Mesenchymal stem cell (in vitro differentiated cells and primary cell): ENCODE measurements around the gene ZNF165. TPM values are rescaled to one million over a fixed set of nuclear protein-coding genes. Genes with fewer than 3 reads are reported as not detected.
"Not testable (repeated sequence)": the region's sequence is repeated elsewhere in the genome, so short reads cannot be mapped to it uniquely, and the experiment has no call there.

Experiments
- DNase-seq: peaks from one replicate; pipeline ENCODE4 v3.0.0-alpha.2; 2013
- H2AFZ ChIP-seq: one replicate; pipeline ENCODE4 v1.6.1; 2013; ENCODE audit warnings: low read depth, mild to moderate bottlenecking, control low read depth, inconsistent platforms, low read length, moderate library complexity
- H2AK5ac ChIP-seq: 2 replicates; pipeline ENCODE4 v1.6.1; 2013; ENCODE audit warnings: low read length, moderate library complexity, mild to moderate bottlenecking, inconsistent platforms; ENCODE audit not compliant: severe bottlenecking
- H2BK120ac ChIP-seq: one replicate; pipeline ENCODE4 v1.6.1; 2013; ENCODE audit warnings: low read depth, mild to moderate bottlenecking, inconsistent platforms, low read length, moderate library complexity
- H2BK12ac ChIP-seq, 2 experiments: one replicate each; pipeline ENCODE4 v1.6.1; 2013; ENCODE audit warnings: inconsistent platforms in 2 of 2, low read length in 2 of 2, mild to moderate bottlenecking in 2 of 2, moderate library complexity in 2 of 2, control low read depth in 1 of 2
- H2BK15ac ChIP-seq: one replicate; pipeline ENCODE4 v1.6.1; 2013; ENCODE audit warnings: mild to moderate bottlenecking, low read depth, inconsistent platforms; ENCODE audit not compliant: poor library complexity, severe bottlenecking
- H2BK5ac ChIP-seq: 2 replicates; pipeline ENCODE4 v1.6.1; 2013; ENCODE audit warnings: low read depth, mild to moderate bottlenecking, low read length, control low read depth, inconsistent platforms; ENCODE audit not compliant: poor library complexity, severe bottlenecking
- H3K14ac ChIP-seq, 2 experiments: one replicate each; pipeline ENCODE4 v1.6.1; 2013; ENCODE audit warnings: inconsistent platforms in 2 of 2, low read length in 2 of 2, control low read depth in 1 of 2, mild to moderate bottlenecking in 1 of 2, moderate library complexity in 1 of 2
- H3K18ac ChIP-seq, 2 experiments: one replicate each; pipeline ENCODE4 v1.6.1; 2013; ENCODE audit warnings: inconsistent platforms in 2 of 2, low read length in 2 of 2, control low read depth in 1 of 2, low read depth in 1 of 2, mild to moderate bottlenecking in 1 of 2
- H3K23ac ChIP-seq, 2 experiments: one replicate each; pipeline ENCODE4 v1.6.1; 2013; ENCODE audit warnings: inconsistent platforms in 2 of 2, low read length in 2 of 2, mild to moderate bottlenecking in 2 of 2, moderate library complexity in 2 of 2, control low read depth in 1 of 2
- H3K27ac ChIP-seq: 2 replicates; pipeline ENCODE4 v1.5.1; 2013; ENCODE audit warnings: mild to moderate bottlenecking, moderate library complexity, low read length, control low read depth, inconsistent platforms; ENCODE audit not compliant: poor library complexity, severe bottlenecking
- H3K27me3 ChIP-seq, 2 experiments: 2 replicates each; pipeline versions ENCODE4 v1.6.1 to v1.7.0; 2013; ENCODE audit warnings: low read length in 2 of 2, mild to moderate bottlenecking in 2 of 2, moderate library complexity in 2 of 2, control low read depth in 1 of 2, inconsistent platforms in 1 of 2; ENCODE audit not compliant: control insufficient read depth in 1 of 2, insufficient read depth in 1 of 2
- H3K36me3 ChIP-seq, 2 experiments: 2 replicates each; pipeline versions ENCODE4 v1.6.1 to v1.7.0; 2013; ENCODE audit warnings: low read length in 2 of 2, control low read depth in 1 of 2, inconsistent platforms in 1 of 2, low read depth in 1 of 2, mild to moderate bottlenecking in 1 of 2; ENCODE audit not compliant: insufficient read depth in 2 of 2, control insufficient read depth in 1 of 2
- H3K4ac ChIP-seq, 2 experiments: one replicate each; pipeline ENCODE4 v1.6.1; 2013; ENCODE audit warnings: inconsistent platforms in 2 of 2, low read length in 2 of 2, mild to moderate bottlenecking in 2 of 2, moderate library complexity in 2 of 2, control low read depth in 1 of 2, low read depth in 1 of 2
- H3K4me1 ChIP-seq: 2 replicates; pipeline ENCODE4 v1.6.1; 2013; ENCODE audit warnings: low read depth, low read length, control low read depth; ENCODE audit not compliant: control insufficient read depth, insufficient read depth
- H3K4me2 ChIP-seq: 2 replicates; pipeline ENCODE4 v1.6.1; 2013; ENCODE audit warnings: low read length, mild to moderate bottlenecking, inconsistent platforms; ENCODE audit not compliant: poor library complexity, severe bottlenecking
- H3K4me3 ChIP-seq, 2 experiments: 2 replicates each; pipeline versions ENCODE4 v1.5.1 to v1.7.0; 2013; ENCODE audit warnings: low read length in 2 of 2, mild to moderate bottlenecking in 2 of 2, control low read depth in 1 of 2, low read depth in 1 of 2; ENCODE audit not compliant: insufficient read depth in 1 of 2
- H3K79me1 ChIP-seq: replicated peaks from 2 replicates; pipeline ENCODE4 v1.6.1; 2013; ENCODE audit warnings: mild to moderate bottlenecking, control low read depth, low read length, inconsistent platforms; ENCODE audit not compliant: poor library complexity, severe bottlenecking
- H3K9ac ChIP-seq: 2 replicates; pipeline ENCODE4 v1.7.0; 2013; ENCODE audit warnings: mild to moderate bottlenecking, low read length, moderate library complexity
- H3K9me3 ChIP-seq: 2 replicates; pipeline ENCODE4 v1.7.0; 2013; ENCODE audit warnings: mild to moderate bottlenecking, low read length; ENCODE audit not compliant: control insufficient read depth
- H4K8ac ChIP-seq: one replicate; pipeline ENCODE4 v1.6.1; 2013; ENCODE audit warnings: inconsistent platforms, mild to moderate bottlenecking, low read length, moderate library complexity
- H4K91ac ChIP-seq: one replicate; pipeline ENCODE4 v1.6.1; 2013; ENCODE audit warnings: mild to moderate bottlenecking, low read length, inconsistent platforms
- WGBS: methylation state at CpG from one replicate; pipeline ENCODE4 v1.1.7; 2013; ENCODE audit warnings: mixed read lengths; 5-methylcytosine and 5-hydroxymethylcytosine counted together
- polyA plus RNA-seq, 2 experiments: library from polyadenylated mRNA; stranded (reverse); fragments of 200-250 nt; gene quantifications; one replicate each; pipeline ENCODE4 v1.2.3, GENCODE V29; 2013

Gene ZNF165
- 0.33 TPM for polyA plus RNA-seq (2013, experiment 1 of 2)
- 0.34 TPM for polyA plus RNA-seq (2013, experiment 2 of 2)

- not testable (repeated sequence) for H3K27me3 ChIP-seq, H3K23ac ChIP-seq, H3K36me3 ChIP-seq, DNase-seq, H2BK120ac ChIP-seq, H2AK5ac ChIP-seq, H3K9me3 ChIP-seq, H2BK12ac ChIP-seq, H2BK5ac ChIP-seq, H3K79me1 ChIP-seq, H3K4me1 ChIP-seq
- Histone ChIP-seq H3K18ac (peak within 1 kb of the TSS; percentile 28 to 49), H2BK15ac (peak within 1 kb of the TSS; percentile 97), H3K14ac (peak within 1 kb of the TSS in 1 of 2 experiments; percentile 32), H3K4me2 (peak within 1 kb of the TSS; percentile 92), H3K4me3 (peak within 1 kb of the TSS; percentile 77 to 98), H4K8ac (peak within 1 kb of the TSS; percentile 96), H2AFZ (peak within 1 kb of the TSS; percentile 88), H3K9ac (peak within 1 kb of the TSS; percentile 99), H4K91ac (peak within 1 kb of the TSS; percentile 47), H3K4ac (peak within 1 kb of the TSS in 1 of 2 experiments; percentile 43), H3K27ac (peak within 1 kb of the TSS; percentile 55)
- WGBS: under 1% methylated on average over 11 of the region's 15 CpGs
Measured at GRCh38 chr6:28080381-28080630, at the start of gene ZNF165. Gene ZNF165 (plus strand): TSS chr6:28080568. CDS start chr6:28085481, 4,913 bp downstream.

DNA sequence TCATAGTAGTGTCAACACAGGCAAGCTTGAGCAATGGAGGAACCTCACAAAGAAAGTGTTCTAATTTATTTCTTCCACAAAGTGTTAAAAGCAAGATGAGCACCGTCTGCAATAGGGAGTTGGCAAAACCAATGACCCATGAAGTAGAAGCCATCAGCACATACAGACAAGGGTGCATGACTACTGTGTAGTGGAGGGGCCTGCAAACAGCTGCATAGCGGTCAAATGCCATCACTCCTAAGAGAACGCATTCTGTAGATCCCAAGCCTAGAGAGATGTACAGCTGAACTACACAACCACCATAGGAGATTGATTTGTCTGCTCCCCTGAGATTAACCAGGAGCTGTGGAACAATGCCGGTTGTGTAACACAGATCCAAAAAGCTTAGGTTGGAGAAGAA lies 26.8 kb upstream of the ZNF165 start:
- no peak overlapping the region for H3K14ac ChIP-seq
- H4K8ac ChIP-seq: no peak overlapping the region
- H2BK15ac ChIP-seq: no peak overlapping the region
- H3K9ac ChIP-seq: no peak overlapping the region
- H2AK5ac ChIP-seq: no peak overlapping the region
- H3K4me2 ChIP-seq: no peak overlapping the region
- WGBS: 84% methylated on average over 4 of the region's 4 CpGs
- H2BK12ac ChIP-seq: no peak overlapping the region
- no peak for DNase-seq
- H3K36me3 ChIP-seq: no peaks in the 10 kb centered on the region
- H4K91ac ChIP-seq: no peak overlapping the region
- no peak overlapping the region for H2BK120ac ChIP-seq
- H3K27me3 ChIP-seq: peaks cover 0 to 9% of the 10 kb centered on the region in 2 experiments
- H3K4me3 ChIP-seq: no peak overlapping the region
- H3K4me1 ChIP-seq: no peaks in the 10 kb centered on the region
- H3K9me3 ChIP-seq: no peaks in the 10 kb centered on the region
- H3K79me1 ChIP-seq: no peaks in the 10 kb centered on the region
- H2AFZ ChIP-seq: no peak overlapping the region
- H3K23ac ChIP-seq: no peak overlapping the region
- no peak overlapping the region for H3K27ac ChIP-seq
- H2BK5ac ChIP-seq: no peak overlapping the region
- H3K18ac ChIP-seq: no peak overlapping the region
- H3K4ac ChIP-seq: no peak overlapping the region

- Histone ChIP-seq H4K8ac (no peak overlapping the region), H3K27me3 (no peaks in the 10 kb centered on the region), H2BK15ac (no peak overlapping the region), H3K4me1 (no peaks in the 10 kb centered on the region), H3K9ac (no peak overlapping the region), H3K79me1 (no peaks in the 10 kb centered on the region), H3K27ac (no peak overlapping the region), H2BK5ac (no peak overlapping the region), H3K36me3 (no peaks in the 10 kb centered on the region), H2BK12ac (no peak overlapping the region), H4K91ac (no peak overlapping the region), H3K14ac (no peak overlapping the region), H2BK120ac (no peak overlapping the region), H3K4me3 (no peak overlapping the region), H3K18ac (no peak overlapping the region), H3K4ac (no peak overlapping the region), H2AFZ (no peak overlapping the region), H3K9me3 (no peaks in the 10 kb centered on the region), H3K23ac (no peak overlapping the region), H3K4me2 (no peak overlapping the region), H2AK5ac (no peak overlapping the region)
- no peak for DNase-seq
- 48% methylated on average over 2 of the region's 2 CpGs for WGBS
Measured at GRCh38 chr6:28060405-28060804, 20.0 kb upstream of the ZNF165 start.

- no peak overlapping the region for H2BK120ac ChIP-seq
- H3K14ac ChIP-seq: no peak overlapping the region
- H3K4me2 ChIP-seq: no peak overlapping the region
- H3K27ac ChIP-seq: no peak overlapping the region
- H2BK5ac ChIP-seq: no peak overlapping the region
- peaks cover 0 to 7% of the 10 kb centered on the region in 2 experiments for H3K27me3 ChIP-seq
- no peak overlapping the region for H2AK5ac ChIP-seq
- H3K4me1 ChIP-seq: no peaks in the 10 kb centered on the region
- no peak overlapping the region for H3K4ac ChIP-seq
- no peak overlapping the region for H3K23ac ChIP-seq
- no peak overlapping the region for H2BK15ac ChIP-seq
- no peak overlapping the region for H4K8ac ChIP-seq
- no peak overlapping the region for H4K91ac ChIP-seq
- no peak overlapping the region for H2AFZ ChIP-seq
- no peak overlapping the region for H3K4me3 ChIP-seq
- no peak overlapping the region for H2BK12ac ChIP-seq
- H3K9me3 ChIP-seq: no peaks in the 10 kb centered on the region
- no peaks in the 10 kb centered on the region for H3K36me3 ChIP-seq
- DNase-seq: no peak
- 50% methylated on average over 2 of the region's 3 CpGs for WGBS
- H3K18ac ChIP-seq: no peak overlapping the region
- H3K9ac ChIP-seq: no peak overlapping the region
- H3K79me1 ChIP-seq: no peaks in the 10 kb centered on the region
Measured at GRCh38 chr6:28064272-28064671, 16.1 kb upstream of the ZNF165 start.
